PC-9 (cell line): ENCODE data around the gene FGF14.

Experiments used
- EZH2 ChIP-seq: fragments of 200-600 bp; sonication (generic); IDR thresholded peaks from 2 replicates; pipeline ENCODE4 v1.8.0; 2017; ENCODE audit warnings: antibody characterized with exemption, low read depth
- TF ChIP-seq, protein P1 (sequence below): fragments of 200-600 bp; sonication (generic); conservative IDR thresholded peaks from 2 replicates; pipeline ENCODE4 v1.6.1; 2017; ENCODE audit warnings: mixed run types, antibody characterized with exemption, mild to moderate bottlenecking, moderate library complexity

DNA sequence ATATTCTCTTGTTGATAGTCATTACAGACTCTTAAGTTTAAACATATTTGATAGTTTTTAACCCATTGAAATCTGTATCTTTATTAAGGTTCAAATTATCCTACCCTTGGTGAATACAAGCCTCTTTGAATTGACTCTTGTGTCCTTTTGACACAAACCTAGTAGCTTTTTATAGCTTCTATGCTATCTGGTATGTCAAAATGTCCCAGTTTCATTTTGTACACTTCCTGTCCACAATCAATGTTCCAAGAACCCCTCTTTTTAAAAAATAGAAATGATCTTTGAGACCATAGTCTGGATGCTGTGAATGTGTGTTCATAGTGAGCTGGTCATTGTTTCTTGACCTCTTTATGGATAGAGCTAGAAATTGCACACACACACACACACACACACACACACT, 39.2 kb upstream of the FGF14 start:
- TF ChIP-seq, protein P1, sequence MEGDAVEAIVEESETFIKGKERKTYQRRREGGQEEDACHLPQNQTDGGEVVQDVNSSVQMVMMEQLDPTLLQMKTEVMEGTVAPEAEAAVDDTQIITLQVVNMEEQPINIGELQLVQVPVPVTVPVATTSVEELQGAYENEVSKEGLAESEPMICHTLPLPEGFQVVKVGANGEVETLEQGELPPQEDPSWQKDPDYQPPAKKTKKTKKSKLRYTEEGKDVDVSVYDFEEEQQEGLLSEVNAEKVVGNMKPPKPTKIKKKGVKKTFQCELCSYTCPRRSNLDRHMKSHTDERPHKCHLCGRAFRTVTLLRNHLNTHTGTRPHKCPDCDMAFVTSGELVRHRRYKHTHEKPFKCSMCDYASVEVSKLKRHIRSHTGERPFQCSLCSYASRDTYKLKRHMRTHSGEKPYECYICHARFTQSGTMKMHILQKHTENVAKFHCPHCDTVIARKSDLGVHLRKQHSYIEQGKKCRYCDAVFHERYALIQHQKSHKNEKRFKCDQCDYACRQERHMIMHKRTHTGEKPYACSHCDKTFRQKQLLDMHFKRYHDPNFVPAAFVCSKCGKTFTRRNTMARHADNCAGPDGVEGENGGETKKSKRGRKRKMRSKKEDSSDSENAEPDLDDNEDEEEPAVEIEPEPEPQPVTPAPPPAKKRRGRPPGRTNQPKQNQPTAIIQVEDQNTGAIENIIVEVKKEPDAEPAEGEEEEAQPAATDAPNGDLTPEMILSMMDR, result no peak
- TF ChIP-seq EZH2, result no peak
